Measurements from ENCODE around the gene TTC29.
A peak's percentile ranks its signal among the peaks of the same experiment; 100 is the strongest.

Gene TTC29, protein sequence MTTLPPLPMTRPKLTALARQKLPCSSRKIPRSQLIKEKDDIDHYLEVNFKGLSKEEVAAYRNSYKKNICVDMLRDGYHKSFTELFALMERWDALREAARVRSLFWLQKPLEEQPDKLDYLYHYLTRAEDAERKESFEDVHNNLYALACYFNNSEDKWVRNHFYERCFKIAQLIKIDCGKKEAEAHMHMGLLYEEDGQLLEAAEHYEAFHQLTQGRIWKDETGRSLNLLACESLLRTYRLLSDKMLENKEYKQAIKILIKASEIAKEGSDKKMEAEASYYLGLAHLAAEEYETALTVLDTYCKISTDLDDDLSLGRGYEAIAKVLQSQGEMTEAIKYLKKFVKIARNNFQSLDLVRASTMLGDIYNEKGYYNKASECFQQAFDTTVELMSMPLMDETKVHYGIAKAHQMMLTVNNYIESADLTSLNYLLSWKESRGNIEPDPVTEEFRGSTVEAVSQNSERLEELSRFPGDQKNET

DNA sequence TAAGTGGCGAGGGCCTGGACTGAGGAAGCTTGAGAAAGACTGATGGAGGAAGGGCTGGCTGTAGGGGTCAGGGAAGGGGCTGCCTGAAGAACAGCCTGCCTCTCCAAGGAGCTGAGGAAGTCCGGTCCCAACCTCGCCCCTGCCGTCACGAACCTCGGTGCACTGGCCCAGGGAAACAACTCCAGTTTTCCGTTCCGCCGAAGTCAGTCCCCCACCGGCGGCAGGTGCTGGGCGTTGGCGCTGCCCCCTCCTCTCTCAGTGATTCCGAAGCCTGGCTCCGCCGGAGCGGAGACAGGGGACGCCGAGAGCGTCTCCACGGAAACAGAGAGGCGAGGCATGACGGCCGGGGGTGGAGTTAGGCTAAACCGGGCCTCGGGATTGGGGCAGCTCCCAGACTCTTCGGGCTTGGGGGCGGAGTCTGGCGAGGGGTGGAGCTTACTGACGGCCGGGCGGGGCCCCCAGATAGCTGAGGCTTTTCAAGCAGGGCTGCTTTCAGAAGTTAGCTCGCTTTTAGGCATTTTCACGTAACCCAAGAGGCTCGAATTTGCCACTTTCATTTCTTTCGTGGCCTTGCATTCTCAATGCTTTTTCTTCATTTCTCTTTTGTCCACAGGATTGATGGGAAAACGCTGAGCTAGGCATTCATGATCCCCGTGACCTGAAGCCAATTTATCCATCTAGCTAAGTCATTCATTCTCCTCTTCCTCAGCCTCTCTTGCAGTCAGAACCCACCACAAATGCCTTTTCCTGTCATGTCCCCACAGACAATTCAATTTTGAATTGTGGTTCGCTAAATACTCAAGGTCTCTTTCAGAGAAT, at the start of gene TTC29:
Gene TTC29 (minus strand): TSS at position 309 of the 819 bp plus-strand sequence. CDS start 5,969 bp downstream, outside the sequence.
- peak; percentile 85 for DNase-seq (ENCODE audit: low read depth)

DNA sequence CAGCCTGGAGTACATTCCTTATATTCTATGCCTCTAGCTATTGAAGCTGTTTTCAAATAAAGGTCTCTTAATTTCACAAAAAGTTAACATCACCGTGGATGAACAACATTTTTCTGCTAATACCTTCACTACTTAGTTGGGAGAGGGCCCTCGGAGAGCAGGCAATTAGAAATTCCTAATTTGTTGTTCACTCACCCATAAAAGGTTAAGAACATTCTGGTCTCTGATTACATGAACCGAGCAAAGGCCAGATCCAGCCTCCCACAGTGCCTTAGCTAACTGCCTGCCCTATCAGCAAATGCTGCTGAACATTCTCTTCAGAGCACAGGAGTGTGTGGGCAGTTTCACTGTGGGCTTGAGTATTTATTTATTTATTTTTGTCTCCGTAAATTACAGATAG, 36.0 kb upstream of the TTC29 start:
- peak; percentile 37 for DNase-seq (ENCODE audit: low read depth)

DNA sequence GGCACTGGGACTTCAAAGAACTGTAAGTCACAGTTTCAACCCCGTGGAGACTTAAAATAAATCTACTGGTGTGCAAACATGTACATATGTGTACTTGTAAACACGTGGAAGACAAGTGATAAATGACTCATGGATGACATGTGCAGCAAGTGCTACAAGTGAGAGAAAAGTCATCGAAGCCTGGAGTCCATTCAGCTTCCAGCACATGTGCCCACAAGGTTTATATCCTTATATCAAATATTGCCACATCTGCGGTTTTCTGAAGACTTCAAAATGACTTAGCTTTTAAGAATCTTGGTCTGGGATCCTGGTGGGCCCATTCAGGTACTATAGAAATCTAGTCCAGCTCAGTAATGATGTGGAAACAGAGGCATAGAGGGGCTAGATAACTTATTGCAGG, 33.0 kb upstream of the TTC29 start:
- no peak for DNase-seq (ENCODE audit: low read depth)

DNA sequence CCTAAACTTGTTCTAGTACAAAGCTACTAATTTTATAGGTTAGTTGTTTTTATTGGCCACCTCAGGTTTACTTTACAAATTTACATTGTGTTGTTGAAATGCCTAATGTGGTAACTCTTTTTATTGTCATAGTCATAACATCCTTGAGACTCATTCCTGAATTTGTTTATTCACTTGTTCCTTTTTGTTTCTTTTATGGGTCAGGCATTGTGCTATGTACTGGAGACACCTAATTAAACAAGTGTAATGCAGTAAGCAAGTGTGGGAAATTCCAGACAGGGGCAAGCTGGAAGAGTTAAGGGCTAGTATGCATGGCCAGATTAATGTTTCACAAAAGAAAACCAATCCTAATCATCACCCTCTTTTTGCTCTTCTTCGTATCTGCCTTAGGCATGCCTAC, 30.5 kb upstream of the TTC29 start:
- DNase-seq (ENCODE audit: low read depth) = no peak

DNA sequence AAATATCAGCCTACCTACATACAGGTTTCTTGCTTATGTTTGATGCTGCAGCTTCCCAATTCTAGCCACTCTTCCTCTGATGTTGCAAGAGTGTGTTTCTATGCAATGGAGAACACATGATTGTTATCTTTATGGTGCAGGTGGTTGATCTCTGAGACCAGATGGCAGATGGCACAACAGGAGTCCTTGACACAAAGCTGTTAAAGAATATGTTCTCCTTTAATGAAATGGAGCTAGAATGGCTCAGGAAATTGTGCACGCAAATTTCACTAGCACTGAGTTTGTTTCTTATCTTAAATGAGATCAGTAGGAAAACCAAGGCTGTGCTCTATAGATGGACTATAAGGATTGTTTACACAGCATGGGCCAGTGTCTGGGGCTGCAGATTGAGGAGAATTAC, 29.9 kb upstream of the TTC29 start:
- no peak for DNase-seq (ENCODE audit: low read depth)

DNA sequence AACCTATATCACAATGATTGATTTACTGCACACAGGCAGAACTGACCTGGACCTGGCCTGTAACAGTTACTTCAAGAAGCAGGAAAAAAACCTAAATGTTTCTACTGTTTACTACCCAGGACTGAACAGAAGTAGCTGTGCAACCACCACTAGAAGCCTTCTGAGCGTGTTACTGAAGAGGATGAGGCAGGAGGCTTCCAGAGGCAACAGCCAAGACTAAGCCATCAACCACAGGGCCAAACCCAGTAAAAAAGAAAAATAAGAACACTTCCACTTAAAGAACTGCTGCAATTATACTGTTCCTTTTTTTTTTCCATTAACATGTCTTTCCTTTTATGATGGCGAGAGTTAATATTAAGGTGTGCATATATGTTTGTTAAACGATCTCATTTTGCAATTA, 29.4 kb upstream of the TTC29 start:
- DNase-seq (ENCODE audit: low read depth) = no peak

DNA sequence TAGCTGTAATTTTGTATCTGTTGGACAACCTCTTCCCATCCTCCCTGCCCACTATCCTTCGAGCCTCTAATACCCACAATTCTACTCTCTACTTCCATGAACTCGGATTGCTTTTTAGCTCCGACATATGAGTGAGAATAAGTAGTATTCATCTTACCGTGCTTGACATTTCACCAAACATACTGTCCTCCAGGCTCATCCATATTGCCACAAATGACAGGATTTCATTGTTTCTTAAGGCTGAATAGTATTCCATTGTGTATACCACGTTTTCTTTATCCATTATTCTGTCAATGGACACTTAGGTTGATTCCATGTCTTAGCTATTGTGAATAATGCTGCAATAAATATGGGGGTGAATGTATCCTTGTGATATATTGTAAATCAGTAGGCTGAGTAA, 26.4 kb upstream of the TTC29 start:
- DNase-seq (ENCODE audit: low read depth) = no peak

DNA sequence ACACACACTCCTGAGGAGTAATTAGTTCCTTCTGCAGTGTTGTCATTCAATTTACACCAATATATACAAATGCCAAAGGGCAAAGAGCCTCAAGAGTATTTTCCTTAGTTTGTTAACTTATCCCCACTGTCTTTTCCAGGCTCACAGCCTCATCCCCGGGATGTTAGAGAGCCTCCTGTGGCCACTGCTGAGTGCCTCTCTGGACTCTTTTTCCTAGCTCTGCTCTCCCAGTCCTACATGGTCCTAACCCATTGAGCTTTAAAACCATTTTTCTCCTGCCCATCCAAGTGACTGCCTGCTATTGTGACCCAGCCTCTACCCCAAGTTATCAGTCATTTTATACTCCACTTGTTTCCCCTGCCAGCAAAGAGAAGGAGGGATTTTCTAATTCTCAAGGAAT, 23.5 kb upstream of the TTC29 start:
- DNase-seq (ENCODE audit: low read depth) = no peak

DNA sequence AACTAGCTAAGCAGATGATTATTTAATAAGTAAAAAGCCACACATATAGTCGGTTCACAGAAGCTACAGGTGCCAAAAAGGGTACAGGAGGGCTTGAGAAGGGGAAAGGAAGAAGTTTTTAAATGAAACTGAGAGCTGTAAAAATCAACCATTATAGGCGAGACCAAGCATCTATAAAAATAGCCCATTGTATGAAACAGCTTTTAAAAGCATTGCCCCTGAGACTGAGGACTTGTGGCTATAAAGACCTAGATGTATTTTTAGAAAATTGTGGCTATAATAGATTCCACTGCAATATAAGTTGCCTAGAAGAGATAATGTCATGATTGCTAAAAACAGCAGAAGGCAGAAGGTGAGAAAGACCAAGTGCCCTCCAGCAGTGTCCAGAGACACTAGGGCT, 15.0 kb upstream of the TTC29 start:
- DNase-seq (ENCODE audit: low read depth) = no peak

DNA sequence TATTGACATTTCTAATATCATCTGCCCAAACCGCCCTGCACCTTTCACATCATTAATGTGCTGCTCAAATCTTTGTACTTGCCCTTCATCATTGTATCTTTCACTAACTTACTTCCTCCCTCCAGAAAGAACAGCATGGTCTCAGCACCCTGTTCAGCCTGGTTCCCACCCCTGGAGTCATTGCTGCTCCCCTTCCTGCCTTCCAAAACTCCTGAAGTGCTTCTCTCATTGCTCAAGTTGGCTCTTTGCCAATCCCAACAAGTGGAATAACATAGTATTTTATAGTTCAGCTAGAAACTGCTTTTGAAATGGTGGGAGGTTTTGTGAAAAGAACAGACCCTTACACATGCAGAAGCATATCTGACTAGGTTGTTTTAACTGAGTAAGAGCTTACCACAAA, 14.0 kb upstream of the TTC29 start:
- DNase-seq (ENCODE audit: low read depth) = no peak

DNA sequence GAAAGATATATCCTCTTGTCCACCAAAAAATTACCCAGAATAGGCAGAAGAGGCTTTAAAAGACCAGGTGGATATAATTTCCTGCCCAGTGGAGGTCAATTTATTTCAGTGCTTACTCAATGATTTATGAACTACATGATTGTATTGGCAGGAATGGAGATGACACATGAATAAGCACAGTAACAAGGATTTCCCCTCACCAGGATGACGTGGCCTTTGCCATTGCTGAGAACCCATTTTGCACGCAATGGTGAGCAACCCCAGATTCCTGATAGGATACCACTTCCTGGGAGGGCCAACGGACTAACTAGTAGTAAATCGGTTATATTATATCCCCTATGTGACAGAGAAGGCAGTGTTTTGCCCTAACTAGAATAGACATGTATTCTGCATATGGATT, 11.6 kb upstream of the TTC29 start:
- DNase-seq (ENCODE audit: low read depth) = peak; percentile 58

DNA sequence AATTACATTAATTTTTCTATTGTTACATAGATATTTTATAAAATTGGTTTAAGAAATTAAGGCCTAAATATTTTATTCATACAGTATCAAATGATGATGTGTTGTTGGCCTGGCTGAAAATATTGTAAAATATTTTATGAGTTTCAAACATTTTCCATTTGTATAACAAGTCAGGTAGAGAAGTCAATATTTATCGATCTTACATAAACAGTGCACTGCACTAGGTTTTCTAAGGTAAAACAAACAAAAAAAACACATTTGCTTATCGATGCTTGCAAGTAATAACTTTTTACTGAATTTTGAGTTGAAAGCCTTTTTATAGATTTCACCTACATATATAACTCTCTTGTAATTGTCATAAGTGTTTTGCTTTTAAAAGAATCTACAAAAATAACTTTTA, 7.2 kb upstream of the TTC29 start:
- DNase-seq (ENCODE audit: low read depth) = no peak

DNA sequence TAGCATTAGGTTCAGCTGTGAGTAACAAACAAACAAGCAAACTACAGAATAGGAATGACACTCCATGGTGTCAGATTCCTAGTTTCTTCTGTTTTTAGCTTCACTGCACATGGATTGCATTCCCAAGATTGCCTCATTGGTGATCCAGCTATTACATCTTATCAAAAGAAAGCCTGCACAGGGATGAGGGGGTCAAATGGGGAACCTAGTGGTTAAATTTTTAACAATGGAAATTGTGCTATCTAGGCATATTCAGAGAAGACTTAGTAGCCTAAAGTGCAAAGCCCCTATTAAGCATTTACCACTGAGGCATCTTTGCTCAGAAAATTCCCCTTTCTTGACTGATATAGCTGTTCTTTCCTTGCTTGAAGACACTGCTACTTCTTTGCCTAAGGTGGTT, 3.9 kb upstream of the TTC29 start:
- DNase-seq (ENCODE audit: low read depth) = no peak

DNA sequence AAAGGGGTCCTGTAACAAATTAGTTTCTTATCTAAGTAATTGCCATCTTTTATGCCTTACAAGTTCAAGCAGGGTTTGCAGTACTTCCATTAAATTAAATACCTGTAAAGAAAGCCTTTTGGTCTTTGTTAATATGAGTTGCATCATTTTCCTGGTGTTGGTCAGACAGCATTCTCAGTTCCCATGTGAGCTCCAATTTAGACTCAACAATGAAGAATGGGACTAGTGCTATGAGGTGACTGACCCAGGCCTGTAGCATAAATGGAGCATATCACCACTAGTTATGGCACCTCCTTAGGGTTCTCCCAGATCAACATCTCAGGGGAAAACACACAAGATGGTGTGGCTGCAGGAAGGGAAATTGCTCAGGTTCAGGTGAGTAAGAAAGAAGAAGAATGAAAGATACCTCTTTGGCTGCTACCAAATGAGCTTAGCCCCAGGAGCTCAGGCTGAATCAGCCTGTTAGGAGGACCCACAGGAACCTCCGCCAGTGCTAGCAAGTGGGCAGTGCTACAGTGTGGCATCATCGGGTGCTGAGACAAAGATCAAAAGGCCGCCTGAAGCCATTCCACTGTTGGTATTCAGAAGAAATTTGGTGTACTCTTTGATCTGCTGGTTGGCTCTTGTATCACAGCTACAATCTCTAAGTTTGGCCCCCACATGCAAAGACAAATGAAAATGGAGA, 1.8 kb downstream of the TTC29 start:
- no peak for DNase-seq (ENCODE audit: low read depth)

DNA sequence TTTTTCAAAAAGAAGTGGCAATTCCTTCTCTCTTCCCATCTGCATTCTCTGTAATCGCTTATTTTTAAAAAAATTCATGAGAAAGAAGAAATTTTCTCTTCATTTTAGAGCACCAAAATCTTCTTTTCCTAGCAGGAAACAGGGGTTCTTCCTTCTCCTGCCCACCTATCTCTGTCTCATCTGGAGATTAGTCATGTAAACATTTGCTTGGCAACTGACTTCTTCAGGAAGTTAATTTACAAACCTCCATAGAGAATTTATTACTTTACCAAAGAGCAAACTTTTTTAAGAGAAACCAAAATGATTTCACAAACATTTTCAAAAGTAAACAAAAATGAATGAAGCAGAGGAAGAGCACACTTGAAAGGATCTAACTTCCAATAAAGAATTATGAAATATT, 13.5 kb downstream of the TTC29 start:
- peak; percentile 3 for DNase-seq (ENCODE audit: low read depth)

DNA sequence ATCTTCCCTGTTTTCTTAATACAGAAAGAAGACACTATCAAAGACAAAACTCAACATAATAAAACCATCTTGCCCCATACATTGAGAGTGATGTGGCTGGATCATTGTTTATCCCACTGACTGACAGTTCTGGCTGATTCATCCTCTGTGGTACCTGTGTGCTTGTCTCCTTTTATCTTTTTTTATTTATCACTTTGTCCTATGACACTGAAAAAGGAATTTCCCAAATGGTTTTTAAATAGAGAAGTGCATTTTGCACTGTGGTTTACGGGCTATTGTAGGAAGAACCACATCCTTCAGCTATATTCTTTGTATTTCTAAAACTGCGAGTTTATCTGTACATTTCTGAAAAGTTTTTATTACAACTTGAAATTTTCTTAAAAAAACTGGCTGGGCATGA, 15.0 kb downstream of the TTC29 start:
- no peak for DNase-seq (ENCODE audit: low read depth)

DNA sequence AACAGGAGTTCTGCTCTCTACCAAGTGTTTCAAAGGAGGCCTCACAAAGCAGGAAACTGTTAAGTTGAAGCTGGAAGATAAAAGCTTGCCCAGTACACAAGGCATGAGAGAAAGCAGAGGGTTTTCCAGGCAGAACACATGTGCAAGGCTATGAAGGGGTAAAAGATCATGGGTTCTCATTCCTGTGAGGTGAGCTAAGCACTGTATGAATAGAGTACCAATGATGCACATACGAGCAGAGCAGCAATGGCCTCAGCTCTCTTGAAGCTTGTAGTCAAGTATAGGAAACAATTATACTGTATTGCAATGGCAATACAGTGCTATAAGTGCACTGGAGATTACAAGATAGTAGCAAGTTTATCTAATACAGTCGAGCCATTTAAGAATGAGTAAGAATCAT, 18.0 kb downstream of the TTC29 start:
- DNase-seq (ENCODE audit: low read depth) = no peak

DNA sequence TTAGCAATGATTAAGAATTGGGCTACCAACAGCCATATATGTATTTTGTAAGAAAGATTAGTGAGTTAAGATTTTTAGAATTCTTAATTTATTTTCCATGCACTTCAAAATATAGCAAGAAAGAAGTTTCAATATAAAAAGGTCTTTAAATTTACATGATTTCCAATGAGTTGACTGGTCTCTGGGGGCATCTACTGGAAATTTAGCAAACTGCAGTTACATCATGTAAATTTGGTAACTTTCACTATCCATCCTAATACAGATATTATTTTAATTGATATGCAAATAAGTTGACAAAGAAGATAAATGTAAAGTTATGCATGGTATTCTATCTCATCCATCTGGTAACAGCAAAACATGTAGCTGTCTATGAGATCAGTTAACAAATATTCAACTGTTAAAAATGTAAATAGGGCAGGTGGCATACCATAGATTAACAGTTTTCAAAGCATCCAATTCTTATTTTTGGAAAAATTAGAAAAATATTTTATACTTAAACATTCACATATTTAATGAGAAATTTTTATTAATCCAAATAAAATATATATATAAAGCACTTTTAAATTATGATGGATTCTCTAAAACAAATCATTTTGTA, 29.1 kb downstream of the TTC29 start:
- DNase-seq (ENCODE audit: low read depth) = peak; percentile 49

DNA sequence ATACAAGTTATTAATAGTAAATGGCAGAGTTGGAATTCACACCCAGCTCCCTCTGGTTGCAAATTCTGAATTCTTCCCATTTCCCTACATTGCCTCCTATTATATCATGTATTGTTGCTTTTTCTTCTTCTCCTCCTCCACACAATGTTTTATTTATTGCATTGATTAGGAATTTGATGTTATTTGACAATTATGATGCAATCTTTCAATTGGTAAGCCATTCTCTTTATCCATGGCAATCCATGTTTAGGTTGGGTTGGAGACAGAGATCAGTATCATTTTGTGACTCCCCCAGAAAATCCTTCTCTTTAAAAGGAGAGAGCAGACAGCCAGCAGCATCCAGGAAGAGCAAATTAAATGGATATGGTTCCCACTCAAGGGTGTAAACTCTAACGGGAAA, 30.5 kb downstream of the TTC29 start:
- no peak for DNase-seq (ENCODE audit: low read depth)

DNA sequence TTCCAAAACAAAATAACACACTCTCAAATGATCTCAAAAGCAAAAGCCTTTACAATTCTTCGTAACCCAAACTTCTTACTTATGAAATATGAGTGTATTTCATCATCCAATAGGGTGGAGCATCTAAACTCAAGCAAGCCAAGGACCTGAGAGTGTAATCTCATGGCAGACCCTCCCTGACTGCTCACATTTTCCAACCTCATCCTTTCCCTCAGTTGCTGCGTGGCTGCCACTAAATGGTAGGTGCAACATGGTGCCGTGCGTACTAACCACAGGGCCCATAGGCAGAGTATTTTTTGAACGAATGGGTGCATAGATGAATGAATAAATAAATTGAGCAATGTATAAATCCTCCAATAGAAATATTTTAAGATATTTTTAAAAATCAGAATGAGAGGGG, 45.4 kb downstream of the TTC29 start:
- DNase-seq (ENCODE audit: low read depth) = no peak

DNA sequence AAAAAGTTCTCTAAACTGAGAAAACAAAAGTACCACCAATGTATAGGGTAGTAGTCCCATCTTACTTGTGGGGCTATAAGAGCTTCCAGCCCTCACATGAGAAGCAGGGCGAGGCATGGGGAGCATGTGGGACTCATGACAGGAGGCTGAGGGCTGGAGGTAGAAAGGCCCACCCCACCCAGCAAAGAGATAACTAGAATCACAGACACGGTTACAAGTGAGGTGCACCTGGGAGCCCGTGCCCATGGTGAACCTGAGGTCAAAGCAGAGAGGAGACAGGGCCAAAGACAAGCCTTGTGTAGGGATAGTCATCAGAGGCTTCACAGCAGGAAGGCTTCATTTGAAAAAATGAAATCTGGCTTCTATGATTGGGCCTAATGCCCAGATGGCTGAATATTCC, 55.4 kb downstream of the TTC29 start:
- no peak for DNase-seq (ENCODE audit: low read depth)

DNA sequence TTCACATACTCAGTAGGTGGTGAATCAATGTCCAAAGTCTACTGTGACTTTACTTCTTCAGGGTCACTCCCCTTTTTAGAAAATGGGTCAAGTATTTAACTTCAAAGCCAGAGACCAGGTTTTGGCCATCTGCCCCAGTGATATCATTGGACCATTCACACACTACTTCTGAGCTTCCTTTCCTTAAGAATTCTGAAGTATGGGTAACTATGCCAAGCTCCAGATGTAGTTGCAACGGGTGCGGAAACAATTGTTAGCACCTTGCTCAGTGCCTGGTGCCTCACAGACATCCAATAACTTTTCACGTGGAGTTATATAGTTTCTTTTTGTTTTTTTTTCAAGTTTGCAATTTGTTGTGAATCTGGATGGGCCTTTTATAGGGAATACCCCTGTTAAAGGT, 62.6 kb downstream of the TTC29 start:
- no peak for DNase-seq (ENCODE audit: low read depth)

Data from iris pigment epithelial cell (primary cell).